Naive B cell (primary cell): ENCODE data around the gene DNAJB11. TPM values are rescaled to one million over a fixed set of nuclear protein-coding genes. Genes with fewer than 3 reads are reported as not detected.

ENCODE experiments used
- ATAC-seq, 2 donors: fragments of 150-1000 bp; cut with Tn5 transposase; 2 replicates each; pipeline ENCODE4 v1.10.0; 2021; ENCODE audit warnings: low read depth in 2 of 2, mild to moderate bottlenecking in 2 of 2, moderate library complexity in 2 of 2
- DNase-seq: peaks from one replicate; pipeline ENCODE4 v3.0.0; 2022
- H3K27ac Mint-ChIP-seq, 6 donors: one replicate each; pipeline ENCODE4 v1.8.0; 2020 to 2022; ENCODE audit warnings: mild to moderate bottlenecking in 6 of 6, mixed read lengths in 6 of 6, moderate library complexity in 5 of 6, inconsistent platforms in 2 of 6
- H3K27me3 Mint-ChIP-seq, 3 donors: one replicate each; pipeline ENCODE4 v1.8.0; 2021 to 2022; ENCODE audit warnings: mixed read lengths in 3 of 3, mild to moderate bottlenecking in 1 of 3
- H3K36me3 Mint-ChIP-seq, 2 donors: one replicate each; pipeline ENCODE4 v1.8.0; 2020 to 2022; ENCODE audit warnings: mixed read lengths in 2 of 2, inconsistent platforms in 1 of 2, mild to moderate bottlenecking in 1 of 2
- H3K4me1 Mint-ChIP-seq, 3 donors: one replicate each; pipeline ENCODE4 v1.8.0; 2020 to 2022; ENCODE audit warnings: mixed read lengths in 3 of 3, inconsistent platforms in 1 of 3, mild to moderate bottlenecking in 1 of 3, moderate library complexity in 1 of 3
- H3K4me3 Mint-ChIP-seq, 8 donors: one replicate each; pipeline ENCODE4 v1.8.0; 2020 to 2022; ENCODE audit warnings: mild to moderate bottlenecking in 8 of 8, mixed read lengths in 8 of 8, moderate library complexity in 8 of 8, inconsistent platforms in 2 of 8
- H3K9me3 Mint-ChIP-seq, 7 donors: one replicate each; pipeline ENCODE4 v1.8.0; 2020 to 2022; ENCODE audit warnings: mixed read lengths in 7 of 7, mild to moderate bottlenecking in 5 of 7, inconsistent platforms in 2 of 7, moderate library complexity in 1 of 7
- polyA plus RNA-seq, 6 donors: library from polyadenylated mRNA; unstranded; fragments of 300-500 nt; fragmentation: Illumina TruSeq; gene quantifications; one replicate each; pipeline ENCODE4 v1.2.3, GENCODE V29; 2021; ENCODE audit warnings: low read depth in 6 of 6

The DNAJB11 gene
- polyA plus RNA-seq, 6 donors from 2014 or later, result 31.3 to 41.1 (median 37.7) TPM

DNA sequence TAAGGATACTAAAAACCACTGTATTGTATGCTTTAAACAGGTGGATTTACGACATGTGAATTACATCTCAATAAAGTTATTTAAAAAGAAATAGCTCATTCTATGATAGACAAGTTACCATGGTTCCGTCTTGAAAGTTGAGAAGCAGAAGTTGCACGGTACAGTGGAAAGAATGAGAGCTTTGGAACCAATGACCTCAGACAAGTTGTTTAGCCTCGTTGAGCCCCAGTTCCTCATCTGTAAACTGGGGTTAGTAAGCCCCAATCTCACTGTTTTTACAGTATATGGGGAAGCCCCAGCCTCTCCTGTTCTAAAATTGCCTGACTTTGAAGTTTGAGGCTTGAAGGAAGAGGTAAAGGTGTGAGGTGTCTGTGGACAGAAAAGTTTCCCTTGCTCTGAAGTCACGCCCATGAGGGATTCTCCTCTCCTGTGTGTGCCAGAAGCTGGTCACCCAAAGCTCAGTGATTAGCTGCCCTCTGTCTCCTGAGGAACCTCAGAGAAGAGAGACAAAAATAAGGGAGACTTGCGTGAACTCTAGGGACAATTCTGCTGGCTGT lies 36.3 kb upstream of the DNAJB11 start:
- peaks cover 25 to 44% (median 39%) of the 10 kb centered on the region in 3 donors for H3K27me3 Mint-ChIP-seq
- peak overlapping the region; percentile 96 to 99 (median 99) for H3K27ac Mint-ChIP-seq
- no peaks in the 10 kb centered on the region for H3K9me3 Mint-ChIP-seq
- peak overlapping the region; percentile 44 to 86 (median 79) for H3K4me3 Mint-ChIP-seq
- H3K36me3 Mint-ChIP-seq, result peaks cover 0 to 3% of the 10 kb centered on the region in 2 donors
- ATAC-seq (peak; percentile 92 to 94), DNase-seq (peak; percentile 87)
- H3K4me1 Mint-ChIP-seq, result peaks cover 42 to 68% (median 65%) of the 10 kb centered on the region in 3 donors

DNA sequence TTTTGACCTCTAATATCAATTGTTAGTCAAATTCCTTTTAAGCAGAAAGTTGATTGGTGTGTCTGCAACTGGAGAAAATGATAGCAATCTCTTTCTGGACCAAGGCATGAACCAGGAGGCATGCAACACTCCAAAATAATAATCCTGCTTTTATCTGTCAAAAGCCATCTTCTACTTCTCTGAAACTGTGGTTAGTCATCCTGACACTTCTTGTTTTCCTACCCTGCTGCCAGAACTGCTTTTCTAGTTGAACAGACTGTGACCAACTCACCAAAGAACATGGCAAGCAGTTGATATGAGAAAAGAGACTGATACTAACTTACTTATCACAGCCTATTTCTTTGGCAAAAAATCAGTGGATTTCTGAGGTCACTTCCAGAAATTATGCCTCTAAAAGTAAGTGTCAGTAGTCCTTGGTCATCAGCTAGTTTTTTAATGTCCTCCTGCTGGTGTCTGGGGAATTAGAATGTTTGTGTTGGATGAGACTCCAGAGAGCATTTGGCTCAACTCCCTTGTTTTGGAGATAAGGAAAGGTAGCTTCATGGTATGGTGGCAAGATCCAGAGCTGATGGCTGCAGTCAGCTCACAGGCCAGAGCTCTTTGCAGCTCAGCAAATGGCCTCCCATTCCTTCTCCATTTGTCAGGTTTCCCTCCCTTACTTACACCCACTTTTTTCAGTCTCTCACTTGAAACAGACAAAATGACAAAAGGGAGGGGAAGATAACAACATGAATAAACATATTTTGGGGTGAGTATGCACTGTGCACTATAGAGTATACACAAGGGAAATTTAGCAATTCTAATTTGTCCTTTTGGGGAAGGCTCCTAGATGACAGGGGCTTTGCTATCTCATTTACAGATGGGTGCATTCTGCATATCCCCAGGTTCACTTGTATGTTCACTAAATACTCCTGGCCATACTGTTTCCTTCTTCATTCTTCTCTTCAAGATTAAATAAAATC lies 33.4 kb upstream of the DNAJB11 start:
- Mint-ChIP-seq H3K36me3 (peaks cover 0 to 3% of the 10 kb centered on the region in 2 donors), H3K4me1 (peaks cover 43 to 57% (median 49%) of the 10 kb centered on the region in 3 donors), H3K27me3 (peaks cover 25 to 54% (median 36%) of the 10 kb centered on the region in 3 donors), H3K4me3 (no peak overlapping the region), H3K9me3 (no peaks in the 10 kb centered on the region), H3K27ac (peak overlapping the region in 2 of 6 donors; percentile 51 to 61)
- no peak for DNase-seq
- ATAC-seq, result no peak

GRCh38 chr3:186538779-186539178 lies 31.7 kb upstream of the DNAJB11 start:
- peaks cover 25 to 54% (median 36%) of the 10 kb centered on the region in 3 donors for H3K27me3 Mint-ChIP-seq
- H3K4me3 Mint-ChIP-seq, result no peak overlapping the region
- H3K36me3 Mint-ChIP-seq, result peaks cover 0 to 11% of the 10 kb centered on the region in 2 donors
- peaks cover 32 to 44% (median 33%) of the 10 kb centered on the region in 3 donors for H3K4me1 Mint-ChIP-seq
- no peak for DNase-seq
- H3K27ac Mint-ChIP-seq, result no peak overlapping the region
- ATAC-seq, result no peak
- no peaks in the 10 kb centered on the region for H3K9me3 Mint-ChIP-seq

- Mint-ChIP-seq H3K36me3 (peaks cover 0 to 16% of the 10 kb centered on the region in 2 donors), H3K9me3 (no peaks in the 10 kb centered on the region), H3K27ac (peak overlapping the region in 1 of 6 donors; percentile 38), H3K27me3 (peaks cover 24 to 50% (median 32%) of the 10 kb centered on the region in 3 donors), H3K4me3 (peak overlapping the region in 2 of 8 donors; percentile 7 to 23), H3K4me1 (peaks cover 17 to 28% (median 18%) of the 10 kb centered on the region in 3 donors)
- peak; percentile 98 for ATAC-seq
- DNase-seq, result peak; percentile 77
Observed at GRCh38 chr3:186540221-186540834, 30.2 kb upstream of the DNAJB11 start.

- Mint-ChIP-seq H3K4me3 (no peak overlapping the region), H3K36me3 (peaks cover 0 to 16% of the 10 kb centered on the region in 2 donors), H3K27ac (peak overlapping the region in 1 of 6 donors; percentile 38), H3K27me3 (peaks cover 19 to 44% (median 28%) of the 10 kb centered on the region in 3 donors), H3K4me1 (peaks cover 12 to 23% (median 15%) of the 10 kb centered on the region in 3 donors), H3K9me3 (no peaks in the 10 kb centered on the region)
- ATAC-seq (no peak), DNase-seq (no peak)
Observed at GRCh38 chr3:186540835-186541226, 29.7 kb upstream of the DNAJB11 start.

GRCh38 chr3:186544281-186544680 lies 26.2 kb upstream of the DNAJB11 start, which contains the start of gene CRYGS:
TSS of gene CRYGS (minus strand) at chr3:186544380. CDS start at chr3:186544326, 54 bp downstream.
- peaks cover 0 to 13% of the 10 kb centered on the region in 2 donors for H3K36me3 Mint-ChIP-seq
- peaks cover 5 to 10% (median 6%) of the 10 kb centered on the region in 3 donors for H3K4me1 Mint-ChIP-seq
- H3K27ac Mint-ChIP-seq, result no peak within 1 kb of the TSS
- peaks cover 0 to 10% (median 6%) of the 10 kb centered on the region in 3 donors for H3K27me3 Mint-ChIP-seq
- no peak for ATAC-seq
- H3K4me3 Mint-ChIP-seq, result no peak within 1 kb of the TSS
- no peak for DNase-seq
- no peaks in the 10 kb centered on the region for H3K9me3 Mint-ChIP-seq

DNA sequence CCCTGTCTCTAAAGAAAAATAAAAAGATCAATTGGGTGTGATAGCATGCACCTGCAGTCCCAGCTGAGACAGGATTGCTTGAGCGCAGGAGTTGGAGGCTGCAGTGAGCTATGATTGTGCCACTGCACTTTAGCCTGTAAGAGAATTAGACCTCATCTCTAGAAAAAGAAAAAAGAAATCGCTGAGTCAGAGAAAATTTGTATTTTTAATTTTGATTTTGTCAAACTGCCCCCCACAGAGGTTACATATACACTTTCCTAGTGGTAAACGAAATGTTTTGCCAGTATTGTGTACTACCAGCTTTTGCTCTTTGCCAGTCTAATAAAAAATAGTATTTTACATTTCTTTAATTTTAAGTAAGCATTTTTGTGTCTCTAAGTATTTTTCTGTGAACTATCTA lies 21.0 kb upstream of the DNAJB11 start:
- no peaks in the 10 kb centered on the region for H3K9me3 Mint-ChIP-seq

DNA sequence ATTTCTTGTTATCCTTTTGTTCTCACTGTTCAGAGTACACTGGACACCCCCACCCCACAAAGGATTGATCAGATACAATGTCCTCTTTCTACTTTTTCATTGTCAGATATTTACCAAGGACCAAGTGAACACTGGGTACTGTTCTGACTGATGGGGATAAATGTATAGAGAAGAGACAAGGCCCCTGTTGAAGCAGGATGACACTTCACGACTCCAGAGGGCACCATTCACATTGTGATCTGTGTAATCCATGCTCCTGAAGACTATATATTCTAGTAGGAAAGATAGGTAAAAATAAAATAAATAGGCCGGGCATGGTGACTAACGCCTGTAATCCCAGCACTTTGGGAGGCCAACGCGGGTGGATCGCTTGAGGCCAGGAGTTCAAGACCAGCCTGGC lies 19.1 kb upstream of the DNAJB11 start:
- ATAC-seq (no peak), DNase-seq (no peak)
- no peaks in the 10 kb centered on the region for H3K27me3 Mint-ChIP-seq
- H3K4me1 Mint-ChIP-seq, result no peaks in the 10 kb centered on the region
- H3K36me3 Mint-ChIP-seq, result peaks cover 7 to 30% of the 10 kb centered on the region in 2 donors
- H3K27ac Mint-ChIP-seq, result no peak overlapping the region
- no peak overlapping the region for H3K4me3 Mint-ChIP-seq
- no peaks in the 10 kb centered on the region for H3K9me3 Mint-ChIP-seq

More for the DNA sequence above, 21.0 kb upstream of the DNAJB11 start:
- DNase-seq (no peak), ATAC-seq (no peak)
- Mint-ChIP-seq H3K27me3 (no peaks in the 10 kb centered on the region), H3K4me3 (no peak overlapping the region), H3K27ac (no peak overlapping the region), H3K4me1 (no peaks in the 10 kb centered on the region), H3K36me3 (peaks cover 5 to 22% of the 10 kb centered on the region in 2 donors)

DNA sequence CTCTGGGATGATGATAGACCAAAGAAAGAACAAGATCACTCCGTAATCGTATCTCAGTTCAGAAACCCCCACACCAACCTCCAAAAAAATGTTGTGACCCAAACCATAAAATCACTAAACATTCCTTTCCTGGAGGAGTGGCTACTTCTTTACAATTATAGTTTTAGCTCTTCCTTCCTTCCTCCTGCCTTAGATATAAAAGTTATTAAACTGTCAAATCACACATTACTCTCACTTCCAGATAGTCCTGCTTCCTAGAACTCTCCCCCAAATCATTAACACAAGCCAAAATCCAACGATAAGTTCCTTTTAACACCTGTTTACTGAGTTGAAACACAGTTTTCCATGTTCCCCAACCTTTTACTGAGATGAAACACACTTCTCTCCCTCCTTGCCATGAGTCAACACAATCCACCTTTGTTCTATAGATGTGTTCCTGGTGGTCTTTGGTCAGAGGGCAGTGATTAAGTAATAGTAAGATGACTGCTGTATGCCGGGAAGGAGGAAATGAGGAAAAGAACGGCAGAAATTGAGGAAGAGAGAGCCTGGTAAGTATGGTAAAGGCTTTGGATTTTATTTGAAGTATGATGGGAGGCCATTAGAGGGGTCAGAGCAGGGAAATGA lies 18.0 kb upstream of the DNAJB11 start:
- no peaks in the 10 kb centered on the region for H3K4me1 Mint-ChIP-seq
- DNase-seq (no peak), ATAC-seq (no peak)
- no peak overlapping the region for H3K4me3 Mint-ChIP-seq
- no peaks in the 10 kb centered on the region for H3K9me3 Mint-ChIP-seq
- no peak overlapping the region for H3K27ac Mint-ChIP-seq
- peaks cover 13 to 41% of the 10 kb centered on the region in 2 donors for H3K36me3 Mint-ChIP-seq
- no peaks in the 10 kb centered on the region for H3K27me3 Mint-ChIP-seq

- Mint-ChIP-seq H3K4me1 (peaks cover 28 to 45% (median 40%) of the 10 kb centered on the region in 3 donors), H3K27me3 (no peaks in the 10 kb centered on the region), H3K27ac (peak overlapping the region in 1 of 6 donors; percentile 57), H3K9me3 (no peaks in the 10 kb centered on the region), H3K4me3 (peak overlapping the region in 4 of 8 donors; percentile 18 to 72 (median 60)), H3K36me3 (peaks cover 0 to 6% of the 10 kb centered on the region in 2 donors)
- ATAC-seq, result no peak
- DNase-seq, result no peak
Observed at GRCh38 chr3:186564586-186564985, 5.9 kb upstream of the DNAJB11 start.

DNA sequence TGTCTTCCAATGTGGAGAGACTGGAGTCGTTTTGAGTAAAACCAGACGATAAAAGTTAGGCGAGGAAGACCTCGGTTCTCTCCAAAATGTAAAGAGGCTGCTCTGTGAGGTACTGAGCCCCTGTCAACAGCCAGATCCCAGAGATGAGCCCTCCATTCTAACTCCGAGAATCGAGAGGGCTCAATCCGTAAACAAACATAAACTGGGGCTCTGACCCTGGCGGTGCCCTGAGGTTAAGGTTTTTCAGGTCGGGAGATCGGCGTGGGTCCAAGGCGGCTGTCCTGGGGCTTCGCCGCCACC lies 3.8 kb upstream of the DNAJB11 start:
- ATAC-seq, result peak; percentile 1 to 3
- Mint-ChIP-seq H3K27me3 (no peaks in the 10 kb centered on the region), H3K9me3 (no peaks in the 10 kb centered on the region), H3K36me3 (peaks cover 0 to 6% of the 10 kb centered on the region in 2 donors), H3K4me1 (peaks cover 45 to 59% (median 57%) of the 10 kb centered on the region in 3 donors), H3K27ac (peak overlapping the region; percentile 81 to 97 (median 95)), H3K4me3 (peak overlapping the region; percentile 82 to 98 (median 96))
- DNase-seq, result no peak

GRCh38 chr3:186567072-186567921 lies 3.2 kb upstream of the DNAJB11 start, which contains the start of gene TBCCD1:
TSS of gene TBCCD1 (minus strand) at chr3:186567339. CDS start at chr3:186564329, 3,010 bp downstream.
- H3K9me3 Mint-ChIP-seq, result no peaks in the 10 kb centered on the region
- peak within 1 kb of the TSS; percentile 82 to 98 (median 96) for H3K4me3 Mint-ChIP-seq
- peak; percentile 96 for DNase-seq
- no peaks in the 10 kb centered on the region for H3K27me3 Mint-ChIP-seq
- H3K4me1 Mint-ChIP-seq, result peaks cover 42 to 58% (median 57%) of the 10 kb centered on the region in 3 donors
- ATAC-seq, result peak; percentile 58
- peak within 1 kb of the TSS; percentile 81 to 98 (median 96) for H3K27ac Mint-ChIP-seq
- H3K36me3 Mint-ChIP-seq, result peaks cover 0 to 1% of the 10 kb centered on the region in 2 donors
